ENCODE data around the gene PANK4. TPM values are rescaled to one million over a fixed set of nuclear protein-coding genes. Genes with fewer than 3 reads are reported as not detected.

PANK4 gene
- total and polyA plus RNA-seq, 2 of the 8 experiments (the other 6 are each of a cell fraction or from before 2014, with no cell fraction given): 20.1 to 29.7 TPM

DNA sequence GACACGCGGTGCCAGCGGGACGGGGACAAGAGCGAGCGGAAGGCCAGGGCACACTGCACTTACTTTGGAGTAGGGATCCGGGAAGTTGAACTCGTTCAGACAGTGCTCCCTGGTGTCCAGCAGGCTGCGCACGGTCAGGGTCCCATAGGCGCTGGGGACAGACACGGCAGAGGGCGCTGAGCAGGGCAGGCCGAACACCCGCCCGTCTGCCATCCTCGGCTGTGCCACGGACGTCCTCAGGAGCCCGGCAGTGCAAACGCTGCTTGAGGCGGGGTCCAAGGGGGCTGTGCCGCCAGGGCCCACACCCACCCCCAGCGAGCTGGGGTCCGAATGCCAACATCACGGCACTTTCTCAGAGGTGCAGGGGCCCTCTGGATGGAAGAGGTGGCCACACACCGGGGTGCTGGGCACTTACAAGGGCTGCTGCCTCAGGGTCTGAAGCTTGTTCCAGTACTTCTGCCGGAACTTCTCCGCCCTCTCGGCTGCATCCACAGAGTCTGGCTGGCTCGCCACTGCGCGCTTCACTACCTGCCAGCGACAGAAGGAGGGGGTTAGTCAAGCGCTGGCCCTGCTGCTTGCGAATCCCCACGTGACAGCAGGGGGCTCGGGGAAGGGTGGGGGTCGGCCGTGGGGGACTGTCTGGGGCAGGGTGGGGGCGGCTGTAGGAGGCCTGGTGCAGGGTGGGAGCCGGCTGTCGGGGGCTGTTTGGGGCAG is 12.3 kb downstream of the PANK4 start (continued):
- TF ChIP-seq, protein P1, sequence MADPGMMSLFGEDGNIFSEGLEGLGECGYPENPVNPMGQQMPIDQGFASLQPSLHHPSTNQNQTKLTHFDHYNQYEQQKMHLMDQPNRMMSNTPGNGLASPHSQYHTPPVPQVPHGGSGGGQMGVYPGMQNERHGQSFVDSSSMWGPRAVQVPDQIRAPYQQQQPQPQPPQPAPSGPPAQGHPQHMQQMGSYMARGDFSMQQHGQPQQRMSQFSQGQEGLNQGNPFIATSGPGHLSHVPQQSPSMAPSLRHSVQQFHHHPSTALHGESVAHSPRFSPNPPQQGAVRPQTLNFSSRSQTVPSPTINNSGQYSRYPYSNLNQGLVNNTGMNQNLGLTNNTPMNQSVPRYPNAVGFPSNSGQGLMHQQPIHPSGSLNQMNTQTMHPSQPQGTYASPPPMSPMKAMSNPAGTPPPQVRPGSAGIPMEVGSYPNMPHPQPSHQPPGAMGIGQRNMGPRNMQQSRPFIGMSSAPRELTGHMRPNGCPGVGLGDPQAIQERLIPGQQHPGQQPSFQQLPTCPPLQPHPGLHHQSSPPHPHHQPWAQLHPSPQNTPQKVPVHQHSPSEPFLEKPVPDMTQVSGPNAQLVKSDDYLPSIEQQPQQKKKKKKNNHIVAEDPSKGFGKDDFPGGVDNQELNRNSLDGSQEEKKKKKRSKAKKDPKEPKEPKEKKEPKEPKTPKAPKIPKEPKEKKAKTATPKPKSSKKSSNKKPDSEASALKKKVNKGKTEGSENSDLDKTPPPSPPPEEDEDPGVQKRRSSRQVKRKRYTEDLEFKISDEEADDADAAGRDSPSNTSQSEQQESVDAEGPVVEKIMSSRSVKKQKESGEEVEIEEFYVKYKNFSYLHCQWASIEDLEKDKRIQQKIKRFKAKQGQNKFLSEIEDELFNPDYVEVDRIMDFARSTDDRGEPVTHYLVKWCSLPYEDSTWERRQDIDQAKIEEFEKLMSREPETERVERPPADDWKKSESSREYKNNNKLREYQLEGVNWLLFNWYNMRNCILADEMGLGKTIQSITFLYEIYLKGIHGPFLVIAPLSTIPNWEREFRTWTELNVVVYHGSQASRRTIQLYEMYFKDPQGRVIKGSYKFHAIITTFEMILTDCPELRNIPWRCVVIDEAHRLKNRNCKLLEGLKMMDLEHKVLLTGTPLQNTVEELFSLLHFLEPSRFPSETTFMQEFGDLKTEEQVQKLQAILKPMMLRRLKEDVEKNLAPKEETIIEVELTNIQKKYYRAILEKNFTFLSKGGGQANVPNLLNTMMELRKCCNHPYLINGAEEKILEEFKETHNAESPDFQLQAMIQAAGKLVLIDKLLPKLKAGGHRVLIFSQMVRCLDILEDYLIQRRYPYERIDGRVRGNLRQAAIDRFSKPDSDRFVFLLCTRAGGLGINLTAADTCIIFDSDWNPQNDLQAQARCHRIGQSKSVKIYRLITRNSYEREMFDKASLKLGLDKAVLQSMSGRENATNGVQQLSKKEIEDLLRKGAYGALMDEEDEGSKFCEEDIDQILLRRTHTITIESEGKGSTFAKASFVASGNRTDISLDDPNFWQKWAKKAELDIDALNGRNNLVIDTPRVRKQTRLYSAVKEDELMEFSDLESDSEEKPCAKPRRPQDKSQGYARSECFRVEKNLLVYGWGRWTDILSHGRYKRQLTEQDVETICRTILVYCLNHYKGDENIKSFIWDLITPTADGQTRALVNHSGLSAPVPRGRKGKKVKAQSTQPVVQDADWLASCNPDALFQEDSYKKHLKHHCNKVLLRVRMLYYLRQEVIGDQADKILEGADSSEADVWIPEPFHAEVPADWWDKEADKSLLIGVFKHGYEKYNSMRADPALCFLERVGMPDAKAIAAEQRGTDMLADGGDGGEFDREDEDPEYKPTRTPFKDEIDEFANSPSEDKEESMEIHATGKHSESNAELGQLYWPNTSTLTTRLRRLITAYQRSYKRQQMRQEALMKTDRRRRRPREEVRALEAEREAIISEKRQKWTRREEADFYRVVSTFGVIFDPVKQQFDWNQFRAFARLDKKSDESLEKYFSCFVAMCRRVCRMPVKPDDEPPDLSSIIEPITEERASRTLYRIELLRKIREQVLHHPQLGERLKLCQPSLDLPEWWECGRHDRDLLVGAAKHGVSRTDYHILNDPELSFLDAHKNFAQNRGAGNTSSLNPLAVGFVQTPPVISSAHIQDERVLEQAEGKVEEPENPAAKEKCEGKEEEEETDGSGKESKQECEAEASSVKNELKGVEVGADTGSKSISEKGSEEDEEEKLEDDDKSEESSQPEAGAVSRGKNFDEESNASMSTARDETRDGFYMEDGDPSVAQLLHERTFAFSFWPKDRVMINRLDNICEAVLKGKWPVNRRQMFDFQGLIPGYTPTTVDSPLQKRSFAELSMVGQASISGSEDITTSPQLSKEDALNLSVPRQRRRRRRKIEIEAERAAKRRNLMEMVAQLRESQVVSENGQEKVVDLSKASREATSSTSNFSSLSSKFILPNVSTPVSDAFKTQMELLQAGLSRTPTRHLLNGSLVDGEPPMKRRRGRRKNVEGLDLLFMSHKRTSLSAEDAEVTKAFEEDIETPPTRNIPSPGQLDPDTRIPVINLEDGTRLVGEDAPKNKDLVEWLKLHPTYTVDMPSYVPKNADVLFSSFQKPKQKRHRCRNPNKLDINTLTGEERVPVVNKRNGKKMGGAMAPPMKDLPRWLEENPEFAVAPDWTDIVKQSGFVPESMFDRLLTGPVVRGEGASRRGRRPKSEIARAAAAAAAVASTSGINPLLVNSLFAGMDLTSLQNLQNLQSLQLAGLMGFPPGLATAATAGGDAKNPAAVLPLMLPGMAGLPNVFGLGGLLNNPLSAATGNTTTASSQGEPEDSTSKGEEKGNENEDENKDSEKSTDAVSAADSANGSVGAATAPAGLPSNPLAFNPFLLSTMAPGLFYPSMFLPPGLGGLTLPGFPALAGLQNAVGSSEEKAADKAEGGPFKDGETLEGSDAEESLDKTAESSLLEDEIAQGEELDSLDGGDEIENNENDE (IDR thresholded peaks at IDR 0.05; ENCODE audit: insufficient replicate concordance, low read length): no peak
- TF ChIP-seq KDM5A (IDR thresholded peaks at IDR 0.05; ENCODE audit: low read length) (no peak), KDM4A (IDR thresholded peaks at IDR 0.05; ENCODE audit: low read depth, low read length, severe bottlenecking) (no peak), EGR1 (IDR thresholded peaks at IDR 0.05; ENCODE audit: borderline replicate concordance, low read depth, low read length) (no peak), JUND (IDR thresholded peaks at IDR 0.05; ENCODE audit: low read length) (no peak), CBX8 (IDR thresholded peaks at IDR 0.05; ENCODE audit: borderline replicate concordance, low read depth, low read length) (no peak), RXRA (IDR thresholded peaks at IDR 0.05; ENCODE audit: insufficient read depth, low read depth, low read length) (no peak), PHF8 (conservative IDR thresholded peaks at IDR 0.05; ENCODE audit: low read depth, low read length) (no peak)
- TF ChIP-seq, protein P2, sequence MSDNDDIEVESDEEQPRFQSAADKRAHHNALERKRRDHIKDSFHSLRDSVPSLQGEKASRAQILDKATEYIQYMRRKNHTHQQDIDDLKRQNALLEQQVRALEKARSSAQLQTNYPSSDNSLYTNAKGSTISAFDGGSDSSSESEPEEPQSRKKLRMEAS (IDR thresholded peaks at IDR 0.05): no peak

All from H1 (cell line).